ENCODE results near the gene ADAMTS14.

The ADAMTS14 gene

DNA sequence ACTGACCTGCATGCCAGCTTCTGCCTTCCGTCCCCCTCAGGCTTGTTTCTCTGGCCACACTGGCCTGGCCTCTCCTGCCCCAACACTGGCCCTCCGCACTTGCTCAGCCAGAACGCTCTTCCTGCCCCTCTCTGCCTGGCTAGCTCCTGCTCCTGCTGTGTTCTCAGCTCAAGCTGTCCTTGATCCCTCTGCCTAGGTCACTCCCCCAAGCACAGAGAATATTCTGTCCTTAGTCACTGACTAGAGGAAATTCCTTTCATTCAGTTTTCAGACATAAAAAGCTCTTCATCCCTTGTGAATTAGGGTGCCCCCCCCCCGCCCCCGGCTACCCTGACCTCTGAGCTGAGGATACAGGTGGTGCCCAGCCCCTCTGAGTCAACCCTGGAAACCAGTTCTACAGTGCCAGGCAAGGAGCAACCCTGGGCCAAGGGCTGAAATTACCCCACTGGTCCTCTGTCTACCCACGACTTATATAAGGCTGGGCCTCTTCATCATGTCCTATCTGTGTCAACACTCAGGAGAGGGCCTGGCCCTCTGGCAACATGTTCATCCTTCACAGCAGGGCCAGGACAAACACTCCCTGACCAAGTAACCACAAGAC, 136.8 kb downstream of the ADAMTS14 start:
- peaks cover 4% of the 10 kb centered on the region for H3K27me3 ChIP-seq (replicated peaks; ENCODE audit: control insufficient read depth, insufficient read depth, low read length)
- no peaks in the 10 kb centered on the region for H3K36me3 ChIP-seq (ENCODE audit: control insufficient read depth, insufficient read depth, low read length, severe bottlenecking)
- DNase-seq (ENCODE audit: low read depth): no peak
- H3K9ac ChIP-seq (ENCODE audit: low read length): no peak overlapping the region
- H3K9me3 ChIP-seq (ENCODE audit: control insufficient read depth, low read length): no peaks in the 10 kb centered on the region
- H3K4me3 ChIP-seq (ENCODE audit: low read length): no peak overlapping the region
- peaks cover 15% of the 10 kb centered on the region for H3K4me1 ChIP-seq (ENCODE audit: control insufficient read depth, insufficient read depth, low read length)

DNA sequence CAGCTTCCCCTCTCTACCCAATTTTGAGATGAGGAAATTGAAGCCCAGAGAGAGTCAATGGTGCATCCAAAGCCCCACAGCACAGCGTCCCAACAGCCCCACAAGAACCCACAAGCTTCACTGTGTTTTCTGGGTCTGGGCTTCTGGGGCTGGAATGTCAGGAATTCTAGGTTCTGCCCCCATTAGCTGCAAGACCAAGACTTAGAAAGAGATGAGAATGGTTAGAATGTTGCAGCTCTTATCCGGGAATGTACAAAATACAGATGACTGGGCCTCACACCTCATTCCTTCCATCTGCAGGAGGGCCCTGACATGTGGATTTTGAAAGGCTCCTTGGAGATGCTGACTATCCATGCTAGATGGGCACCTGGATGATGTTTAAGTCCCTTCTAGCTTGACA, 137.4 kb downstream of the ADAMTS14 start:
- Histone ChIP-seq H3K9ac (ENCODE audit: low read length) (no peak overlapping the region), H3K27me3 (replicated peaks; ENCODE audit: control insufficient read depth, insufficient read depth, low read length) (peaks cover 4% of the 10 kb centered on the region), H3K36me3 (ENCODE audit: control insufficient read depth, insufficient read depth, low read length, severe bottlenecking) (no peaks in the 10 kb centered on the region), H3K9me3 (ENCODE audit: control insufficient read depth, low read length) (no peaks in the 10 kb centered on the region), H3K4me1 (ENCODE audit: control insufficient read depth, insufficient read depth, low read length) (peaks cover 15% of the 10 kb centered on the region), H3K4me3 (ENCODE audit: low read length) (no peak overlapping the region)
- no peak for DNase-seq (ENCODE audit: low read depth)

DNA sequence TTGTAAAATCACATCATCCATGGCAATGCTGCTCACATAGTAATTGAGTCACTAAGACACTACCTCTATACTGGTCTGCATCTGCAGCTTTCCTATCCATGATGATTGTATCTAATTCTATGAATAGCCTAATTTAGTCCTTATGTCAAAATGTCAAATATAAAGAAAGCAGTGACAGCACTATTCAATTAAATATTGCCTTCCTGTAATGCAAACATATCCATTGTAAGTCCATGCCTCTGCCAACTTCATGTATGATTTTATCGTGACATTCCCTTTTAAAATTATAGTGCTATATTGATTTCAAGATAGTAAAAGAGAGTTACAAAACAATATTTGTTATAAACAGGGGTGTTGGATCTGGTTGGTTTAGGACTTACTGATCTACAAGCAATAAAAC, 138.7 kb downstream of the ADAMTS14 start:
- Histone ChIP-seq H3K4me3 (ENCODE audit: low read length) (no peak overlapping the region), H3K4me1 (ENCODE audit: control insufficient read depth, insufficient read depth, low read length) (peaks cover 11% of the 10 kb centered on the region), H3K36me3 (ENCODE audit: control insufficient read depth, insufficient read depth, low read length, severe bottlenecking) (no peaks in the 10 kb centered on the region), H3K27me3 (replicated peaks; ENCODE audit: control insufficient read depth, insufficient read depth, low read length) (peaks cover 4% of the 10 kb centered on the region), H3K9me3 (ENCODE audit: control insufficient read depth, low read length) (no peaks in the 10 kb centered on the region), H3K9ac (ENCODE audit: low read length) (no peak overlapping the region)
- DNase-seq (ENCODE audit: low read depth): no peak

DNA sequence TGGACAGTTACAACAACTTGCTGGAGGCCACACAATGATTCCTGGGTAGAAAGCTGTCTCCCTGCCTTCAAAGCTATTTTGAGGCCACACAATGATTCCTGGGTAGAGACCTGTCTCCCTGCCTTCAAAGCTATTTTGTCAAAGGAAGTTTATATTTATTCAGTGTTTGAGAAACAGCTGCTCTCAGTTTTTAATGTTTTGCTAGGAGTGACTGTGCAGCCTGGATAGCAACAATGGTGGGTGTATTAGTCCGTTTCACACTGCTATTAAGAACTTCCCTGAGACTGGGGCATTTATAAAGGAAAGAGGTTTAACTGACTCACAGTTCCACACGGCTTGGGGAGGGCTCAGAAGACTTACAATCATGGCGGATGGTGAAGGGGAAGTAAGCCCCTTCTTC, 139.6 kb downstream of the ADAMTS14 start:
- Histone ChIP-seq H3K4me3 (ENCODE audit: low read length) (no peak overlapping the region), H3K9me3 (ENCODE audit: control insufficient read depth, low read length) (no peaks in the 10 kb centered on the region), H3K4me1 (ENCODE audit: control insufficient read depth, insufficient read depth, low read length) (peaks cover 8% of the 10 kb centered on the region), H3K36me3 (ENCODE audit: control insufficient read depth, insufficient read depth, low read length, severe bottlenecking) (no peaks in the 10 kb centered on the region), H3K9ac (ENCODE audit: low read length) (no peak overlapping the region), H3K27me3 (replicated peaks; ENCODE audit: control insufficient read depth, insufficient read depth, low read length) (peaks cover 4% of the 10 kb centered on the region)
- DNase-seq (ENCODE audit: low read depth): no peak

Data from adipocyte (in vitro differentiated cells).